ENCODE results near the gene RBMS2.
A peak's percentile ranks its signal among the peaks of the same experiment; 100 is the strongest.

The RBMS2 gene

DNA sequence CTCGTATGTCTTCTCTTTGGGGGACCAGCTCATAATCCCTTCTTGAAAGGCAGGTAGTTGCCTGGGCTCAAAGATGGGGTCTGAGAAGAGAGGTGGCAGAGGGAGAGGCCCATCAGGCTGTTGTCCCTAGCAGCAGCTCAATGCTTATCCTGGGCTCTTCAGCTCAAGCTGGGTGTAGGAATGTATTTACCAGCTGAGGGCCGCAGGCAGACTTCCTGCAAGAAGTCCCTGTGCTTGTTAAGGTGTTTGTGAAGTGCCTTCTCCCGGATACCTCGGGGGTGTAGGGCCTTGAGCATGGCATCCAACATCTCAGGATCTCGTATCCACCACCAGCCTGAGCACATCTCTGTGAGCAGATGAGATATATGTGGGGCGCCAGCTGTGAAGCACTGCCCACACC lies 79.1 kb downstream of the RBMS2 start:
- Histone ChIP-seq H2BK12ac (ENCODE audit: low read length in 2 of 2) (no peak overlapping the region), H2AK5ac (ENCODE audit: low read length, severe bottlenecking) (no peak overlapping the region), H2BK15ac (ENCODE audit: low read depth, poor library complexity, severe bottlenecking) (no peak overlapping the region), H3K27ac (ENCODE audit: low read length, poor library complexity, severe bottlenecking) (no peak overlapping the region), H3K18ac (ENCODE audit: low read depth in 1 of 2, low read length in 2 of 2) (no peak overlapping the region), H3K4me3 (ENCODE audit: insufficient read depth in 1 of 2, low read depth in 1 of 2, low read length in 2 of 2) (no peak overlapping the region), H3K14ac (ENCODE audit: low read length in 2 of 2) (no peak overlapping the region), H3K36me3 (ENCODE audit: control insufficient read depth in 1 of 2, insufficient read depth in 2 of 2, low read depth in 1 of 2, low read length in 2 of 2) (peaks cover 83 to 99% of the 10 kb centered on the region in 2 experiments), H3K27me3 (ENCODE audit: control insufficient read depth in 1 of 2, insufficient read depth in 1 of 2, low read length in 2 of 2) (no peaks in the 10 kb centered on the region), H3K4ac (ENCODE audit: low read depth in 1 of 2, low read length in 2 of 2) (no peak overlapping the region), H2BK120ac (ENCODE audit: low read depth, low read length) (no peak overlapping the region), H2AFZ (ENCODE audit: low read depth, low read length) (no peak overlapping the region), H4K91ac (ENCODE audit: low read length) (no peak overlapping the region), H3K9me3 (ENCODE audit: control insufficient read depth, low read length) (no peaks in the 10 kb centered on the region), H3K79me1 (replicated peaks; ENCODE audit: low read length, poor library complexity, severe bottlenecking) (peaks cover 34% of the 10 kb centered on the region), H2BK5ac (ENCODE audit: low read depth, low read length, poor library complexity, severe bottlenecking) (no peak overlapping the region), H3K4me2 (ENCODE audit: low read length, poor library complexity, severe bottlenecking) (no peak overlapping the region), H4K8ac (ENCODE audit: low read length) (no peak overlapping the region), H3K9ac (ENCODE audit: low read length) (no peak overlapping the region), H3K23ac (ENCODE audit: low read length in 2 of 2) (no peak overlapping the region), H3K4me1 (ENCODE audit: control insufficient read depth, insufficient read depth, low read depth, low read length) (peaks cover 5% of the 10 kb centered on the region)
- no peak for DNase-seq
- WGBS = 96% methylated on average over 6 of the region's 6 CpGs

DNA sequence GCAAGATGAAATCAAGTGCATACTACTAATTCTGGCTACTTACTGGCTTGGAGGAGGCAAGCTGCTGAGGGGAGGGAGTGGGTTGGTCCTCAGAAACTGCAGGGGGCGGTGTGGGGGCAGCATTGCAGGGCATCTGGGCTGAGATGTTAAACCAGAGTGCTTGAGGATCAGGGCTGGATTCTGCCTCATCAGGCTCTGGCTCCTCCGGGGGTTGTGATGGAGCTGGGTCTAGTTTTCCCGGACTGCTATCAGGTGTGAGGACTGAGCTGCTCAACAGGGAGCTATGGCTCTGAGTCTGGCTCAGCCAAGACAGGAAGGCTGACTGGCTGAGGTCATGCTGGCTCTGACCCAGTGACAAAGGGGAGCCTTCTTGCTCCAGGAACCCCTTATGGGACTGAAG lies 79.9 kb downstream of the RBMS2 start:
- no peak overlapping the region for H2AFZ ChIP-seq (ENCODE audit: low read depth, low read length)

DNA sequence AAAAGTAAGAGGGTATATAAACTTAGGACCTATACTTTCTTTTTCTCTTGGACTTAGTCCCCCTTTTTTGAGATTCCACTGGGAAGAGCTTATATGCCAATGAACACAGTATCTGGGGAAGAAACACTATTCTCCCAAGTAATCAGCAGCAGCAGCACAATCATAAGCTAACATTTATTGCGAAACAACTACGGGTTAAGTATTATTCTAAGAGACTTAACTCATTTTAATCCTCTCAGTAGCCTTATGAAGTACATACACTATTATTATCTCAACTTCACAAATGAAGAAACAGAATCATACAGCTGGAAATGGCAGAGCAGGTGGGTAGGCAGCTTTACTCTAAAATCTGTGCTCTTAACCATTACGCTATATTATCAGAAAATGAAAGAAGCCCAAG lies 80.6 kb downstream of the RBMS2 start:
- peaks cover 84 to 100% of the 10 kb centered on the region in 2 experiments for H3K36me3 ChIP-seq (ENCODE audit: control insufficient read depth in 1 of 2, insufficient read depth in 2 of 2, low read depth in 1 of 2, low read length in 2 of 2)
- no peak overlapping the region for H3K27ac ChIP-seq (ENCODE audit: low read length, poor library complexity, severe bottlenecking)
- H4K8ac ChIP-seq (ENCODE audit: low read length) = no peak overlapping the region
- no peak overlapping the region for H3K4me3 ChIP-seq (ENCODE audit: insufficient read depth in 1 of 2, low read depth in 1 of 2, low read length in 2 of 2)
- no peak overlapping the region for H4K91ac ChIP-seq (ENCODE audit: low read length)
- no peak overlapping the region for H3K4me2 ChIP-seq (ENCODE audit: low read length, poor library complexity, severe bottlenecking)
- no peaks in the 10 kb centered on the region for H3K9me3 ChIP-seq (ENCODE audit: control insufficient read depth, low read length)
- H3K14ac ChIP-seq (ENCODE audit: low read length in 2 of 2) = no peak overlapping the region
- H3K4ac ChIP-seq (ENCODE audit: low read depth in 1 of 2, low read length in 2 of 2) = no peak overlapping the region
- no peak for DNase-seq
- WGBS = 100% methylated on average over 2 of the region's 3 CpGs
- no peak overlapping the region for H2AK5ac ChIP-seq (ENCODE audit: low read length, severe bottlenecking)
- H2BK15ac ChIP-seq (ENCODE audit: low read depth, poor library complexity, severe bottlenecking) = no peak overlapping the region
- H3K23ac ChIP-seq (ENCODE audit: low read length in 2 of 2) = no peak overlapping the region
- no peak overlapping the region for H2BK5ac ChIP-seq (ENCODE audit: low read depth, low read length, poor library complexity, severe bottlenecking)
- H3K4me1 ChIP-seq (ENCODE audit: control insufficient read depth, insufficient read depth, low read depth, low read length) = peaks cover 1% of the 10 kb centered on the region
- H2AFZ ChIP-seq (ENCODE audit: low read depth, low read length) = no peak overlapping the region
- no peak overlapping the region for H3K18ac ChIP-seq (ENCODE audit: low read depth in 1 of 2, low read length in 2 of 2)
- peak overlapping the region; percentile 16 for H3K9ac ChIP-seq (ENCODE audit: low read length)
- H2BK12ac ChIP-seq (ENCODE audit: low read length in 2 of 2) = no peak overlapping the region
- H3K27me3 ChIP-seq (ENCODE audit: control insufficient read depth in 1 of 2, insufficient read depth in 1 of 2, low read length in 2 of 2) = no peaks in the 10 kb centered on the region
- H3K79me1 ChIP-seq (replicated peaks; ENCODE audit: low read length, poor library complexity, severe bottlenecking) = peaks cover 40% of the 10 kb centered on the region
- H2BK120ac ChIP-seq (ENCODE audit: low read depth, low read length) = no peak overlapping the region

More for the DNA sequence above, 79.9 kb downstream of the RBMS2 start:
- no peak overlapping the region for H2BK12ac ChIP-seq (ENCODE audit: low read length in 2 of 2)
- peaks cover 5% of the 10 kb centered on the region for H3K4me1 ChIP-seq (ENCODE audit: control insufficient read depth, insufficient read depth, low read depth, low read length)
- no peak overlapping the region for H3K14ac ChIP-seq (ENCODE audit: low read length in 2 of 2)
- peaks cover 38% of the 10 kb centered on the region for H3K79me1 ChIP-seq (replicated peaks; ENCODE audit: low read length, poor library complexity, severe bottlenecking)
- H2AK5ac ChIP-seq (ENCODE audit: low read length, severe bottlenecking) = no peak overlapping the region
- H3K36me3 ChIP-seq (ENCODE audit: control insufficient read depth in 1 of 2, insufficient read depth in 2 of 2, low read depth in 1 of 2, low read length in 2 of 2) = peaks cover 82 to 100% of the 10 kb centered on the region in 2 experiments
- 76% methylated on average over 3 of the region's 3 CpGs for WGBS
- H3K18ac ChIP-seq (ENCODE audit: low read depth in 1 of 2, low read length in 2 of 2) = no peak overlapping the region
- H2BK5ac ChIP-seq (ENCODE audit: low read depth, low read length, poor library complexity, severe bottlenecking) = no peak overlapping the region
- no peaks in the 10 kb centered on the region for H3K27me3 ChIP-seq (ENCODE audit: control insufficient read depth in 1 of 2, insufficient read depth in 1 of 2, low read length in 2 of 2)
- no peak overlapping the region for H3K4ac ChIP-seq (ENCODE audit: low read depth in 1 of 2, low read length in 2 of 2)
- H4K91ac ChIP-seq (ENCODE audit: low read length) = no peak overlapping the region
- no peak overlapping the region for H3K4me2 ChIP-seq (ENCODE audit: low read length, poor library complexity, severe bottlenecking)
- H3K23ac ChIP-seq (ENCODE audit: low read length in 2 of 2) = no peak overlapping the region
- H3K27ac ChIP-seq (ENCODE audit: low read length, poor library complexity, severe bottlenecking) = no peak overlapping the region
- no peak overlapping the region for H2BK120ac ChIP-seq (ENCODE audit: low read depth, low read length)
- H3K9me3 ChIP-seq (ENCODE audit: control insufficient read depth, low read length) = no peaks in the 10 kb centered on the region
- H4K8ac ChIP-seq (ENCODE audit: low read length) = no peak overlapping the region
- H2BK15ac ChIP-seq (ENCODE audit: low read depth, poor library complexity, severe bottlenecking) = no peak overlapping the region
- H3K4me3 ChIP-seq (ENCODE audit: insufficient read depth in 1 of 2, low read depth in 1 of 2, low read length in 2 of 2) = no peak overlapping the region
- H3K9ac ChIP-seq (ENCODE audit: low read length) = peak overlapping the region; percentile 18
- no peak for DNase-seq

DNA sequence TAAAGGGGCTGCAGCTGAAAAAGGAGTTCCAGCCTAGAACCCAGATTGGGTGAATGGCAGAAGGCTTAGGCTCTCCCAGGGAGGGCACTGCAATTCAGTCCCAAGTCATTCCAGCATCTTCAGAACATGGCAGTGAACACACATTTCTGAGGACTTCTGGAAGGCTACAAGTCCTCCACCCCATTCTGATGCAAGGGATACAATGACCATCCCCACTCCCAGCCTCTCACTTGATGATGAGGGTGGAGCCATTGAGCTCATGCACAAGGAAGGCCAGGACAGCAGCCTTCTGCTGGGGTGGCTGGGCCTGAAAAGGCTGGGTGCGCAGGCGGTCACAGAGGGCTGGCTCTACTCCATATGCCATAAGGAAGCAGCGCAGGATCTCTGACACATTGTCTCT lies 82.7 kb downstream of the RBMS2 start:
- Histone ChIP-seq H3K27me3 (ENCODE audit: control insufficient read depth in 1 of 2, insufficient read depth in 1 of 2, low read length in 2 of 2) (no peaks in the 10 kb centered on the region), H2AK5ac (ENCODE audit: low read length, severe bottlenecking) (no peak overlapping the region), H3K27ac (ENCODE audit: low read length, poor library complexity, severe bottlenecking) (no peak overlapping the region), H2BK15ac (ENCODE audit: low read depth, poor library complexity, severe bottlenecking) (no peak overlapping the region), H2BK12ac (ENCODE audit: low read length in 2 of 2) (no peak overlapping the region), H2AFZ (ENCODE audit: low read depth, low read length) (no peak overlapping the region), H3K79me1 (replicated peaks; ENCODE audit: low read length, poor library complexity, severe bottlenecking) (peaks cover 35% of the 10 kb centered on the region), H2BK120ac (ENCODE audit: low read depth, low read length) (no peak overlapping the region), H4K91ac (ENCODE audit: low read length) (no peak overlapping the region), H3K36me3 (ENCODE audit: control insufficient read depth in 1 of 2, insufficient read depth in 2 of 2, low read depth in 1 of 2, low read length in 2 of 2) (peaks cover 80 to 93% of the 10 kb centered on the region in 2 experiments), H3K4me1 (ENCODE audit: control insufficient read depth, insufficient read depth, low read depth, low read length) (peaks cover 1% of the 10 kb centered on the region), H3K18ac (ENCODE audit: low read depth in 1 of 2, low read length in 2 of 2) (no peak overlapping the region), H3K9me3 (ENCODE audit: control insufficient read depth, low read length) (no peaks in the 10 kb centered on the region), H3K23ac (ENCODE audit: low read length in 2 of 2) (no peak overlapping the region), H3K4me3 (ENCODE audit: insufficient read depth in 1 of 2, low read depth in 1 of 2, low read length in 2 of 2) (no peak overlapping the region), H3K4me2 (ENCODE audit: low read length, poor library complexity, severe bottlenecking) (no peak overlapping the region), H4K8ac (ENCODE audit: low read length) (no peak overlapping the region), H2BK5ac (ENCODE audit: low read depth, low read length, poor library complexity, severe bottlenecking) (no peak overlapping the region), H3K14ac (ENCODE audit: low read length in 2 of 2) (no peak overlapping the region), H3K9ac (ENCODE audit: low read length) (no peak overlapping the region), H3K4ac (ENCODE audit: low read depth in 1 of 2, low read length in 2 of 2) (no peak overlapping the region)
- DNase-seq = no peak
- WGBS = 84% methylated on average over 3 of the region's 3 CpGs

Data from mesenchymal stem cell (in vitro differentiated cells and primary cell).